ENCODE measurements around the gene DISP3.

GRCh38 chr1:11483581-11484320, 4.8 kb downstream of the DISP3 start:
- TF ChIP-seq CTCF (IDR thresholded peaks at IDR 0.05) (no peak), POLR2A (IDR thresholded peaks at IDR 0.05) (no peak)

Measured in thyroid gland (tissue), 4 donors.